GM06990 (cell line): ENCODE results near the gene LRBA.

Experiments used
- DNase-seq: peaks from one replicate; pipeline ENCODE4 v3.0.0-alpha.2; 2011; ENCODE audit not compliant: insufficient read length; ENCODE audit errors: extremely low read depth
- H3K27me3 ChIP-seq: replicated peaks from 2 replicates; pipeline ENCODE4 v1.6.0; 2011; ENCODE audit warnings: low read length; ENCODE audit not compliant: control insufficient read depth, insufficient read depth
- H3K36me3 ChIP-seq: 2 replicates; pipeline ENCODE4 v1.5.1; 2011; ENCODE audit warnings: low read length; ENCODE audit not compliant: control insufficient read depth, insufficient read depth
- H3K4me3 ChIP-seq: replicated peaks from 2 replicates; pipeline ENCODE4 v1.5.1; 2011; ENCODE audit warnings: low read depth, mild to moderate bottlenecking, control low read depth, low read length
- CTCF ChIP-seq: IDR thresholded peaks from 2 replicates; pipeline ENCODE4 v1.5.1; 2011; ENCODE audit warnings: low read length, control low read depth, mild to moderate bottlenecking, inconsistent platforms; ENCODE audit not compliant: insufficient read depth, poor library complexity, severe bottlenecking

Gene LRBA

GRCh38 chr4:150367326-150367725, 647.8 kb downstream of the LRBA start:
- Histone ChIP-seq H3K36me3 (no peaks in the 10 kb centered on the region), H3K4me3 (no peak overlapping the region), H3K27me3 (no peaks in the 10 kb centered on the region)
- TF ChIP-seq CTCF = no peak
- DNase-seq = no peak

DNA sequence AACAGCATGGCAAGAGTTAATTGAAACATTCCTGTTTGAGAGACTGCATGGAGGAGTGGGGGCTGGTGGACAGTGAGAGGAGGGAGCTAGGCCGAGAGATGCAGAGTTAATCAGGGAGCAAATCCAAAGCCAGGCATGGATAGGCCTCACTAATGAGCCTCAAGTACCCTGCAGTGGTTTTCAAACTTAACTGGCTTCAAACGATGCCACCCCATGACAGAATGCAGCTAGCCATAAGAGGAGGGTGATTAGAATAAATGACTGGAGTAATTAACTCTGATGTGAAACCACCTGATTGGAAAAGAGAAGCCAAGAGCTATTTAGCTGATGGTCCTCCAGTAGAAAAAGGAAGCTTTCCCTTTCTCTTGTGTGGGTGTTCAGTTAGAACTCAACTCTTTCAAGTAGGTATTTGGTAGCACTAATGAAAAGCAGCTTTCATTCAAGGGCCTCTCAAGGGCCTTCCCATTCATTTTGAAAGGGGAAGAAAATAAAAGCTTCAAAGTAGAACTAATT, 648.5 kb downstream of the LRBA start:
- TF ChIP-seq CTCF = no peak
- Histone ChIP-seq H3K4me3 (no peak overlapping the region), H3K36me3 (no peaks in the 10 kb centered on the region), H3K27me3 (no peaks in the 10 kb centered on the region)
- DNase-seq = peak; percentile 38

GRCh38 chr4:150363721-150364688, 651.1 kb downstream of the LRBA start:
- Histone ChIP-seq H3K36me3 (no peaks in the 10 kb centered on the region), H3K27me3 (no peaks in the 10 kb centered on the region), H3K4me3 (no peak overlapping the region)
- DNase-seq = no peak
- no peak for TF ChIP-seq CTCF

DNA sequence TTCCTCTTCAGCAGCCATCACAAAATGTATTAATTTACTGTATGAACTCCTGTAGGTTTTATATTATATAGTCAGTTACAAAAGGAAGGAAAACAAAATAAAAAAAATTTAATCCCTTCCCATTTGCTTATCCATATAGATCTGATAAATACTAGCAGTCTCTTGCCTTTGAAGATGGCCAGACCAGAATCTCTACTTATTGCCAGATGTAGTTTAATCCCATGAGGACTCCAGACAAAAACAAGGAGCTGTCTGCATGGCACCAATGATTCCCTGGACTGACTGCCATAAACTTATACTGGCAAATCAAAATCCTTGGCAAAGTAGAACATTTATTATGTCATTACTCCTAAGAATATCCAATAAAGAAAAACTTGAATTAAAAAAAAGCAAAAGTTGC, 656.4 kb downstream of the LRBA start:
- H3K27me3 ChIP-seq = no peaks in the 10 kb centered on the region
- DNase-seq = no peak
- H3K36me3 ChIP-seq = no peaks in the 10 kb centered on the region
- no peak for TF ChIP-seq CTCF
- no peak overlapping the region for H3K4me3 ChIP-seq

- no peak for TF ChIP-seq CTCF
- Histone ChIP-seq H3K27me3 (no peaks in the 10 kb centered on the region), H3K36me3 (no peaks in the 10 kb centered on the region), H3K4me3 (no peak overlapping the region)
- no peak for DNase-seq
Observed at GRCh38 chr4:150357829-150358228, 657.3 kb downstream of the LRBA start.
